DOHH2 (cell line): ENCODE data around the gene IL16.

ENCODE experiments used
- EZH2phosphoT487 ChIP-seq: fragments of 200-600 bp; sonication (generic); IDR thresholded peaks from 2 replicates; pipeline ENCODE4 v1.6.1; 2017; ENCODE audit warnings: borderline replicate concordance, mild to moderate bottlenecking, antibody characterized with exemption, low read length, moderate library complexity, mixed read lengths
- TF ChIP-seq, protein P1 (sequence below): fragments of 200-600 bp; sonication (generic); IDR thresholded peaks from one replicate; pipeline ENCODE4 v1.5.1; 2014; ENCODE audit warnings: antibody characterized with exemption, mild to moderate bottlenecking, low read depth, low read length; ENCODE audit not compliant: poor library complexity, severe bottlenecking

GRCh38 chr15:81302701-81303109, 106.0 kb downstream of the IL16 start:
- TF ChIP-seq, protein P1, sequence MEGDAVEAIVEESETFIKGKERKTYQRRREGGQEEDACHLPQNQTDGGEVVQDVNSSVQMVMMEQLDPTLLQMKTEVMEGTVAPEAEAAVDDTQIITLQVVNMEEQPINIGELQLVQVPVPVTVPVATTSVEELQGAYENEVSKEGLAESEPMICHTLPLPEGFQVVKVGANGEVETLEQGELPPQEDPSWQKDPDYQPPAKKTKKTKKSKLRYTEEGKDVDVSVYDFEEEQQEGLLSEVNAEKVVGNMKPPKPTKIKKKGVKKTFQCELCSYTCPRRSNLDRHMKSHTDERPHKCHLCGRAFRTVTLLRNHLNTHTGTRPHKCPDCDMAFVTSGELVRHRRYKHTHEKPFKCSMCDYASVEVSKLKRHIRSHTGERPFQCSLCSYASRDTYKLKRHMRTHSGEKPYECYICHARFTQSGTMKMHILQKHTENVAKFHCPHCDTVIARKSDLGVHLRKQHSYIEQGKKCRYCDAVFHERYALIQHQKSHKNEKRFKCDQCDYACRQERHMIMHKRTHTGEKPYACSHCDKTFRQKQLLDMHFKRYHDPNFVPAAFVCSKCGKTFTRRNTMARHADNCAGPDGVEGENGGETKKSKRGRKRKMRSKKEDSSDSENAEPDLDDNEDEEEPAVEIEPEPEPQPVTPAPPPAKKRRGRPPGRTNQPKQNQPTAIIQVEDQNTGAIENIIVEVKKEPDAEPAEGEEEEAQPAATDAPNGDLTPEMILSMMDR: no peak
- TF ChIP-seq EZH2phosphoT487: no peak
